Ovary (tissue), 9 donors: Measurements from ENCODE around the gene GREB1L. TPM values are rescaled to one million over a fixed set of nuclear protein-coding genes. Genes with fewer than 3 reads are reported as not detected.

Source experiments
- DNase-seq, 5 donors: peaks; one replicate each; pipeline ENCODE4 v3.0.0-alpha.2; 2019 to 2020
- H3K27ac ChIP-seq, 2 donors: fragments of 200-600 bp; one replicate each; pipeline versions ENCODE4 v1.5.1 to v1.8.0; 2019 to 2022
- H3K27me3 ChIP-seq: fragments of 200-600 bp; one replicate; pipeline ENCODE4 v1.8.0; 2022
- H3K36me3 ChIP-seq: fragments of 200-600 bp; sonication (generic); one replicate; pipeline ENCODE4 v1.5.1; 2019
- H3K4me1 ChIP-seq: one replicate; pipeline ENCODE4 v1.8.1; 2013; ENCODE audit warnings: mild to moderate bottlenecking, moderate library complexity; ENCODE audit not compliant: insufficient read depth
- H3K4me3 ChIP-seq: fragments of 200-600 bp; sonication (generic); one replicate; pipeline ENCODE4 v1.5.1; 2017
- H3K9me3 ChIP-seq, 2 donors: fragments of 200-600 bp in 1 of 2; sonication (generic) in 1 of 2; one replicate each; pipeline versions ENCODE4 v1.5.1 to v1.8.1; 2013 to 2019; ENCODE audit warnings: mild to moderate bottlenecking in 1 of 2, moderate library complexity in 1 of 2
- EP300 ChIP-seq: sonication (generic); formaldehyde crosslinking; IDR thresholded peaks from one replicate; pipeline ENCODE4 v1.6.1; 2017; ENCODE audit warnings: antibody characterized with exemption
- POLR2A ChIP-seq: fragments of 450-650 bp; IDR thresholded peaks from one replicate; pipeline ENCODE4 v1.6.1; 2017; ENCODE audit warnings: antibody characterized with exemption, mild to moderate bottlenecking, moderate library complexity
- WGBS, 3 donors: extraction: QIAGEN DNeasy Blood & Tissue Kit in 1 of 3; methylation state at CpG; one replicate each; pipeline versions ENCODE4 v1.1.5 to v1.1.7; 2013 to 2017; 5-methylcytosine and 5-hydroxymethylcytosine counted together
- intact Hi-C, 4 donors: fragments of 100-400 bp; cut with DNase I; formaldehyde crosslinking; loops; one replicate each; pipeline versions ENCODE4 v1.11.0 to v1.15.1; 2022 to 2023
- polyA plus RNA-seq, 2 donors: library from polyadenylated mRNA; stranded (reverse); fragments of 200-250 nt in 1 of 2; fragments of 350-450 nt in 1 of 2; fragmentation: Illumina TruSeq in 1 of 2; extraction: RNeasy Lipid Tissue Mini Kit (QIAGEN cat#74804) in 1 of 2; gene quantifications; one replicate each; pipeline ENCODE4 v1.2.3, GENCODE V29; 2013 to 2014
- total RNA-seq, 7 donors: library from RNA; depleted of rRNA in 2 of 7; stranded (reverse); fragments of >200 nt in 2 of 7; fragmentation: NEBNext Ultra II Directional in 3 of 7; extraction: Animal tissue kit (Norgen Biotek cat#: 25700) in 3 of 7; gene quantifications; one replicate each; pipeline versions ENCODE4 v1.1.0 to v1.2.4, GENCODE V29; 2016 to 2023
- TF ChIP-seq, protein P1 (sequence below), 3 donors: fragments of 450-650 bp in 2 of 3; fragments of 200-600 bp in 1 of 3; IDR thresholded peaks; one replicate each; pipeline versions ENCODE4 v1.5.1 to v1.8.0; 2016 to 2022; ENCODE audit warnings: antibody characterized with exemption in 3 of 3, mild to moderate bottlenecking in 1 of 3
- donor health status: DM: no; HTN: no; CAD: no; lungs with moderate emphysema.
- donor health status: DM: no; HTN: no; CAD: no.
- donor health status: Bipolar disorder and iron deficiency.
- donor health status: DM: yes; HTN: yes; CAD: no.
- donor health status: DM: no; HTN: no; CAD: no.
- donor health status: DM: yes; HTN: yes; CAD: no.

The GREB1L gene
- total and polyA plus RNA-seq, 9 donors: 2.4 to 22.8 (median 10.4) TPM

DNA sequence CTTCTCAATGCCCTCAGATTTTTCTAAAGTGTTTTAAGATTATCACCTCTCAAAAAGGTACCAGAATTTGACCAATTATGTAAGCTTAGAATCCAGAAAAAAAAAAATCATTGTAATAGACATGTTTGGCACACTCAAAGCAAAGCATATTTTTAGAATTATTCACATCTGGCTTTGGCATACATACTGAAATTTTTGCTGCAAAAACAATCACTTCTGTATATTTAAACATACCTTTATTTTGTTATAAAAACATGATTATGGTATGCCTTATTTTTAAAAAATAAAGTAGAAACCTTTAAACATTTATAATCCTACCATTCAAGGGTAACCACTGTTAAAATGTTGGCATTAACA lies 215.1 kb downstream of the GREB1L start:
- Histone ChIP-seq H3K27ac (no peak overlapping the region), H3K4me3 (no peak overlapping the region), H3K27me3 (no peaks in the 10 kb centered on the region), H3K36me3 (no peaks in the 10 kb centered on the region), H3K4me1 (peaks cover 1% of the 10 kb centered on the region), H3K9me3 (no peaks in the 10 kb centered on the region)
- TF ChIP-seq POLR2A (no peak), EP300 (no peak)
- TF ChIP-seq, protein P1, sequence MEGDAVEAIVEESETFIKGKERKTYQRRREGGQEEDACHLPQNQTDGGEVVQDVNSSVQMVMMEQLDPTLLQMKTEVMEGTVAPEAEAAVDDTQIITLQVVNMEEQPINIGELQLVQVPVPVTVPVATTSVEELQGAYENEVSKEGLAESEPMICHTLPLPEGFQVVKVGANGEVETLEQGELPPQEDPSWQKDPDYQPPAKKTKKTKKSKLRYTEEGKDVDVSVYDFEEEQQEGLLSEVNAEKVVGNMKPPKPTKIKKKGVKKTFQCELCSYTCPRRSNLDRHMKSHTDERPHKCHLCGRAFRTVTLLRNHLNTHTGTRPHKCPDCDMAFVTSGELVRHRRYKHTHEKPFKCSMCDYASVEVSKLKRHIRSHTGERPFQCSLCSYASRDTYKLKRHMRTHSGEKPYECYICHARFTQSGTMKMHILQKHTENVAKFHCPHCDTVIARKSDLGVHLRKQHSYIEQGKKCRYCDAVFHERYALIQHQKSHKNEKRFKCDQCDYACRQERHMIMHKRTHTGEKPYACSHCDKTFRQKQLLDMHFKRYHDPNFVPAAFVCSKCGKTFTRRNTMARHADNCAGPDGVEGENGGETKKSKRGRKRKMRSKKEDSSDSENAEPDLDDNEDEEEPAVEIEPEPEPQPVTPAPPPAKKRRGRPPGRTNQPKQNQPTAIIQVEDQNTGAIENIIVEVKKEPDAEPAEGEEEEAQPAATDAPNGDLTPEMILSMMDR (IDR thresholded peaks at IDR 0.05): no peak
- intact Hi-C loops: no loop called here
- no peak for DNase-seq

- TF ChIP-seq, protein P1 (IDR thresholded peaks at IDR 0.05): no peak
- no peak for TF ChIP-seq EP300
- no peak for TF ChIP-seq POLR2A
These were observed 216.3 kb downstream of the GREB1L start for GRCh38 chr18:21458310-21458709.

DNA sequence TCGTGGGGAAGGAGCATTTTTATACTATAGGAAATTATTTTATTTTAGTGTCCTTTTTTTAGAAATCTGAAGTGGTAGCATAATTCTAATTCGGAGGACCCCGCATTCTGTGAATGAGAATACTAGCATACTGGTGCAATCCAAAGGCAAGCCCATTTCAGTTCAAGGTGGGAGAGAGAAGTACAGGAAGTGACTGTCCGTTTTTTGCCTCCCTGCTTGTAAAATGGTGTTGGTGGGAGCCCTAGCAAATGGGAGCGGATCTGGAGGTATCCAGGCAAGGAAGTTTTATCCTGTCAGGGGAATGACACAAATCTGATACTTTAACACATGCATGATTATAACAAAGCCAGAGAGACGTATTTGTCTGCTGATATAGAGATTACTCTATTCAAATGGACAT lies 216.8 kb downstream of the GREB1L start:
- H3K27me3 ChIP-seq: no peaks in the 10 kb centered on the region
- DNase-seq: no peak
- no peaks in the 10 kb centered on the region for H3K36me3 ChIP-seq
- no peak overlapping the region for H3K4me3 ChIP-seq
- no peaks in the 10 kb centered on the region for H3K4me1 ChIP-seq
- H3K9me3 ChIP-seq: no peaks in the 10 kb centered on the region
- TF ChIP-seq EP300: no peak
- TF ChIP-seq, protein P1 (IDR thresholded peaks at IDR 0.05): no peak
- TF ChIP-seq POLR2A: no peak
- WGBS, 3 donors: 83 to 90% (median 89%) methylated on average over 6 of the region's 6 CpGs
- no peak overlapping the region for H3K27ac ChIP-seq
- intact Hi-C loops: no loop called here

More at GRCh38 chr18:21458310-21458709, 216.3 kb downstream of the GREB1L start:
- Histone ChIP-seq H3K36me3 (no peaks in the 10 kb centered on the region), H3K4me3 (no peak overlapping the region), H3K27ac (no peak overlapping the region), H3K27me3 (no peaks in the 10 kb centered on the region), H3K9me3 (no peaks in the 10 kb centered on the region), H3K4me1 (no peaks in the 10 kb centered on the region)
- no peak for DNase-seq
- intact Hi-C loops: no loop called here
- 18 to 54% (median 33%) methylated on average over 1 of the region's 1 CpG for WGBS, 3 donors

GRCh38 chr18:21459706-21460286 lies 217.8 kb downstream of the GREB1L start:
- Histone ChIP-seq H3K4me1 (no peaks in the 10 kb centered on the region), H3K4me3 (no peak overlapping the region), H3K36me3 (no peaks in the 10 kb centered on the region), H3K27ac (no peak overlapping the region), H3K27me3 (no peaks in the 10 kb centered on the region), H3K9me3 (no peaks in the 10 kb centered on the region)
- WGBS, 3 donors: 93 to 95% (median 95%) methylated on average over 10 of the region's 10 CpGs
- TF ChIP-seq EP300: no peak
- no peak for TF ChIP-seq POLR2A
- TF ChIP-seq, protein P1 (IDR thresholded peaks at IDR 0.05): no peak
- intact Hi-C loops: no loop called here
- no peak for DNase-seq
